Smooth muscle cell (in vitro differentiated cells): Measurements from ENCODE around the gene LEPROT. TPM values are rescaled to one million over a fixed set of nuclear protein-coding genes. Genes with fewer than 3 reads are reported as not detected.

ENCODE experiments used
- DNase-seq: peaks from one replicate; lab custom pipeline; 2025; ENCODE audit not compliant: unreplicated experiment; lab: John Stamatoyannopoulos, UW
- H2AFZ ChIP-seq: fragments of 200-600 bp; sonication (generic); 2 replicates; pipeline ENCODE4 v1.6.0; 2016; ENCODE audit warnings: antibody characterized with exemption, low read depth, mild to moderate bottlenecking
- H3F3A ChIP-seq: fragments of 200-600 bp; sonication (generic); 2 replicates; pipeline ENCODE4 v1.6.0; 2017; ENCODE audit warnings: antibody characterized with exemption, low read depth
- H3K27ac ChIP-seq: fragments of 200-600 bp; sonication (generic); 2 replicates; pipeline ENCODE4 v1.5.1; 2016; ENCODE audit warnings: low read depth, mild to moderate bottlenecking
- H3K27me3 ChIP-seq: fragments of 200-600 bp; sonication (generic); 2 replicates; pipeline ENCODE4 v1.6.1; 2016; ENCODE audit warnings: low read depth, mild to moderate bottlenecking
- H3K36me3 ChIP-seq: fragments of 200-600 bp; sonication (generic); 2 replicates; pipeline ENCODE4 v1.5.1; 2016; ENCODE audit warnings: low read depth
- H3K4me1 ChIP-seq: fragments of 200-600 bp; sonication (generic); 2 replicates; pipeline ENCODE4 v1.5.1; 2016; ENCODE audit warnings: low read depth
- H3K4me2 ChIP-seq: fragments of 200-600 bp; sonication (generic); 2 replicates; pipeline ENCODE4 v1.6.0; 2016; ENCODE audit warnings: mild to moderate bottlenecking
- H3K4me3 ChIP-seq: fragments of 200-600 bp; sonication (generic); 2 replicates; pipeline ENCODE4 v1.5.1; 2016; ENCODE audit warnings: mild to moderate bottlenecking
- H3K79me2 ChIP-seq: fragments of 200-600 bp; sonication (generic); 2 replicates; pipeline ENCODE4 v1.6.0; 2016; ENCODE audit warnings: low read depth, mild to moderate bottlenecking
- H3K9ac ChIP-seq: fragments of 200-600 bp; sonication (generic); 2 replicates; pipeline ENCODE4 v1.6.0; 2016; ENCODE audit warnings: low read depth
- H3K9me3 ChIP-seq: fragments of 200-600 bp; sonication (generic); replicated peaks from 2 replicates; pipeline ENCODE4 v1.5.1; 2016; ENCODE audit warnings: low read depth
- H4K20me1 ChIP-seq: fragments of 200-600 bp; sonication (generic); 2 replicates; pipeline ENCODE4 v1.6.0; 2016; ENCODE audit warnings: low read depth
- WGBS: methylation state at CpG from one replicate; pipeline ENCODE4 v1.1.7; 2016; ENCODE audit warnings: low lambda C conversion rate; 5-methylcytosine and 5-hydroxymethylcytosine counted together
- polyA plus RNA-seq: library from polyadenylated mRNA; unstranded; fragments of >200 nt; fragmentation: Nextera tagmentation; extraction: Ambion mirVana; gene quantifications from 2 replicates; pipeline ENCODE4 v1.2.1, GENCODE V29; 2016
- total RNA-seq: library from RNA; depleted of rRNA; stranded (reverse); fragments of >200 nt; gene quantifications from 2 replicates; pipeline ENCODE4 v1.2.3, GENCODE V29; 2014
- TF ChIP-seq, protein P1 (sequence below): fragments of 200-600 bp; sonication (generic); IDR thresholded peaks from 2 replicates; pipeline ENCODE4 v1.5.1; 2017; ENCODE audit warnings: borderline replicate concordance, mild to moderate bottlenecking, antibody characterized with exemption; ENCODE audit not compliant: insufficient read depth, poor library complexity, severe bottlenecking

The LEPROT gene
- total and polyA plus RNA-seq, 2 experiments from 2014 or later = 61.0 to 76.4 TPM

DNA sequence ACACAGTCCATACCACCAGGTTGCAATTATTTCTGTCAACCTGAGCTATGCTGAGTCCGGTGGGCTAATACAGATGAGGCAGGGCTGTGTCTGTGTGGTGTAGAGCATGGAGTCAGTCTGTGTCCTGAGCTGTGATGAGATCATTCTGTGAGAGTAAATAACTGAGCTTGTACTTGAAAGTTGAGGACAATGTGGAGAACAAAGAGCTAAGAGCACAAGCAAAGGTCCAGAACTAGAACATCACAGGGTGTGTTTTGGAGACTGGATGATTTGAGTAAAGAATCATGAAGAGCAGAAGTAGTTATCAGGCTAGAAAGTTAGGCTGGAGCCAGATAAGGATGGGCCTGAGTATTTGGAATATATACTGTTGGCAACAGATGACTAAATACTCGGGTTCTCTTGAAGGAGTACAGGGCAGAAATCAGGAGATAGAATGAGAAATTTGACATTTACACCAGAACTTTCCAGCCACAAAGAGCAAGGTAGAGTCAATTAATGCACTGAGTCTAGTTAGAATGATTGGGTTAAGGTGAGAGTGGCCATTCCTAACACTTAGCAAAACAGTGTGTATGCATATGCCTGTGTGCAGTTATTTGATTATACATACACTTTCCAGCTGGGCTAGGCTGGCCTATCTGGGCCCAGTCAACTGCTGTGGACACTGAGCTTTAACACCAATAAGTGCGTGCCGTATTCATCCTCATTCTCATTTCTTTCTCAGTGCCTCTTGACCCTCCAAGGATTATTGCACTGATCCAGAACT is 48.8 kb downstream of the LEPROT start:
- Histone ChIP-seq H3K27me3 (no peaks in the 10 kb centered on the region), H3K4me1 (peaks cover 12% of the 10 kb centered on the region), H2AFZ (no peak overlapping the region), H3K36me3 (no peaks in the 10 kb centered on the region), H3K4me3 (no peak overlapping the region), H3F3A (no peaks in the 10 kb centered on the region), H3K27ac (no peak overlapping the region), H3K79me2 (no peaks in the 10 kb centered on the region), H3K9ac (no peak overlapping the region), H4K20me1 (peaks cover 5% of the 10 kb centered on the region), H3K4me2 (no peak overlapping the region), H3K9me3 (no peaks in the 10 kb centered on the region)
- TF ChIP-seq, protein P1, sequence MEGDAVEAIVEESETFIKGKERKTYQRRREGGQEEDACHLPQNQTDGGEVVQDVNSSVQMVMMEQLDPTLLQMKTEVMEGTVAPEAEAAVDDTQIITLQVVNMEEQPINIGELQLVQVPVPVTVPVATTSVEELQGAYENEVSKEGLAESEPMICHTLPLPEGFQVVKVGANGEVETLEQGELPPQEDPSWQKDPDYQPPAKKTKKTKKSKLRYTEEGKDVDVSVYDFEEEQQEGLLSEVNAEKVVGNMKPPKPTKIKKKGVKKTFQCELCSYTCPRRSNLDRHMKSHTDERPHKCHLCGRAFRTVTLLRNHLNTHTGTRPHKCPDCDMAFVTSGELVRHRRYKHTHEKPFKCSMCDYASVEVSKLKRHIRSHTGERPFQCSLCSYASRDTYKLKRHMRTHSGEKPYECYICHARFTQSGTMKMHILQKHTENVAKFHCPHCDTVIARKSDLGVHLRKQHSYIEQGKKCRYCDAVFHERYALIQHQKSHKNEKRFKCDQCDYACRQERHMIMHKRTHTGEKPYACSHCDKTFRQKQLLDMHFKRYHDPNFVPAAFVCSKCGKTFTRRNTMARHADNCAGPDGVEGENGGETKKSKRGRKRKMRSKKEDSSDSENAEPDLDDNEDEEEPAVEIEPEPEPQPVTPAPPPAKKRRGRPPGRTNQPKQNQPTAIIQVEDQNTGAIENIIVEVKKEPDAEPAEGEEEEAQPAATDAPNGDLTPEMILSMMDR = no peak
- no peak for DNase-seq
- 66% methylated on average over 4 of the region's 4 CpGs for WGBS

DNA sequence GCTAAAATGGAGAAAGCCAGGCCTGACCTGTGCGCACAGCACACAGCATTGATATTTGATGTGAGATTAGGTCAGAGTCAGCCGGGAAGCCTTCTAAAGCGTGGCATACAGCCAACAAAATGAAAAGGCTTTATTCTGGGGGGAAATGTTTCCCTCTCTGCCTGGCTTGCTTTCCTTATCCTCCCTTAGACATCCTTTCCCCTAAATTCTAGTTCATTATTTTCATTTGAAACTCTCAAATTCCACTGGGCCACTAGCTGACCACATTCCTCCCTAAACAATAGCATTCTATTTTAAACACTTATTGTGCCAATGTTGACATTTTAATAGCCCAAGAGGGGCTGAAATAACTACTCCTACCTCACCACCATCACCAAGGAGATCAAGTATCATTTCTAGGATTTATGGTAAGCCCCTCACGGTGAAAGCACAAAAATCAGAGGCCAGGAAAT is 49.4 kb downstream of the LEPROT start:
- Histone ChIP-seq H3K4me2 (no peak overlapping the region), H3K79me2 (no peaks in the 10 kb centered on the region), H3K9ac (no peak overlapping the region), H2AFZ (no peak overlapping the region), H3K27ac (no peak overlapping the region), H3K4me3 (no peak overlapping the region), H3K36me3 (no peaks in the 10 kb centered on the region), H3K27me3 (no peaks in the 10 kb centered on the region), H4K20me1 (peaks cover 5% of the 10 kb centered on the region), H3K4me1 (peaks cover 12% of the 10 kb centered on the region), H3F3A (no peaks in the 10 kb centered on the region), H3K9me3 (no peaks in the 10 kb centered on the region)
- WGBS = 83% methylated on average over 4 of the region's 4 CpGs
- DNase-seq = no peak
- TF ChIP-seq, protein P1 = no peak

DNA sequence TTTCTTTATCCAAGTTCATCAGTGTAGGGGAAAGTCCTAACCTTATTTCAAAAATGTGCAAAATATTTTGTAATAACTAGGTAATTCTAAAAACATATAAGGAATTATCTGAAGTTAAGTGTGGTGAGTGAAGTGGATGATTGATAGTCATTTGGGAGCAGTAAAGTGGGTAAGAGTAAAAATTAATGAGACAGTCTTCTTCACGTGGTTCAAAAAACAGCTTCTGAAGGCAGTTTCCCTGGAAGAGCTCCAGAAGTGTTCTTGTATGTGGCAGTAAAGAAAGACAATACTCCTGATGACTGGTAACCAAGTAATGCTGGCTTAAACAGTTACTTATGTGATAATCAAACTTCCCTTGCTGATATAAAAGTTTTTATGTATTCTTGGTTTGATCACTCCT is 50.3 kb downstream of the LEPROT start:
- Histone ChIP-seq H2AFZ (no peak overlapping the region), H3K4me1 (peaks cover 12% of the 10 kb centered on the region), H3K9me3 (no peaks in the 10 kb centered on the region), H3K36me3 (no peaks in the 10 kb centered on the region), H3K9ac (no peak overlapping the region), H4K20me1 (peaks cover 5% of the 10 kb centered on the region), H3K4me2 (no peak overlapping the region), H3F3A (no peaks in the 10 kb centered on the region), H3K4me3 (no peak overlapping the region), H3K79me2 (no peaks in the 10 kb centered on the region), H3K27ac (no peak overlapping the region), H3K27me3 (no peaks in the 10 kb centered on the region)
- no peak for DNase-seq
- TF ChIP-seq, protein P1 = no peak
- WGBS = 81% methylated on average over 1 of the region's 1 CpG
